Fibroblast of the aortic adventitia (primary cell): Measurements from ENCODE around the gene C2orf49. TPM values are rescaled to one million over a fixed set of nuclear protein-coding genes. Genes with fewer than 3 reads are reported as not detected.

ENCODE experiments used
- DNase-seq: peaks from one replicate; pipeline ENCODE4 v3.0.0-alpha.2; 2010; ENCODE audit warnings: low read depth
- H3K4me3 ChIP-seq: 2 replicates; pipeline ENCODE4 v1.5.1; 2011; ENCODE audit warnings: low read depth, mild to moderate bottlenecking, control low read depth, low read length, moderate library complexity
- CTCF ChIP-seq: IDR thresholded peaks from 2 replicates; pipeline ENCODE4 v1.5.1; 2011; ENCODE audit warnings: mild to moderate bottlenecking, low read length, control low read depth, inconsistent platforms; ENCODE audit not compliant: insufficient read depth
- total RNA-seq: library from RNA; depleted of rRNA; stranded (reverse); fragments of >200 nt; gene quantifications from 2 replicates; pipeline ENCODE4 v1.2.3, GENCODE V29; 2012; ENCODE audit warnings: low replicate concordance

C2orf49 gene
- total RNA-seq, 1 donor = 20.1 TPM

DNA sequence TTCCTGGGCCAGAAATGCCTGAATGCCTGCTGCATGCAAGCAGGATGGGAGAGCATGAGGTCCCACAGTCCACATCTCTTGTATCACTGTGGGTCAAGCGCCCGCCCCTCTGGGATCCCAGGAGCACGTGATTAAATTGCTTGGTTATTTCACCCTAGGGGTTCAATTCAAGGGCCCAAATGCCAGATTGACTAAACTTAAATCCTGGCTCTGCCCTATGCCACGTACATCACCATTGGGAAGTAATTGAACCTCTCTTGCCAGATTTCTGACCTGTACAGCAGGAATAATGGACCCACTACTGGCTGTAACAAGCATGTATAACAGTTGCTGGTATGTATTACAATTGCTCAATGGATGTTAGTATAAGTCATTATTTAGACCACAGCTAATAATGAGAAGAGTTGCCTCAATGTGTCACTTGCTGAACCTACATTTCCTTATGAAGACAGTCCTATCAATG lies 41.6 kb downstream of the C2orf49 start:
- H3K4me3 ChIP-seq = no peak overlapping the region
- no peak for TF ChIP-seq CTCF
- peak; percentile 70 for DNase-seq

DNA sequence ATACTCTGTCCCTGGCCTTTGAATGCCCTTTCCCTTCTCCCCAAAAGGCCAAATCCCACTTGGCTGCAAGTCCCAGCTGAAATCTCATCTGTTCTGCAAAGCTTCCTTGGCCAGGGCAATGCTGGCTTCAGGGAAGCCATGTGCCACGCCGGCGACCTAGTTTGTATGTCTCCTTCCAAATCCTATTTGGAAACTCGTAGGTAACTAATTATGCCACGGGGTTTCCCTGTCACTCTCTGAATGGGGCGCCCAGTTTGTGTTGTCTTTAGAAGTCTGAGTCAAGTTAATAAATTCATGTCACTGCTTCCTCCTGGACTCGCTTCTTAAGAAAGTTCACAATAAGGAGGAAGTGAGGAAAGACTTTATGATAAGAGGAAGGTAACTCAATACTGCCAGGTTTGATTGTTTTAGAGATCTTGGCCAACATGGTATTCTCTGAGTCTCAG lies 42.4 kb downstream of the C2orf49 start:
- no peak for TF ChIP-seq CTCF
- no peak overlapping the region for H3K4me3 ChIP-seq
- DNase-seq = no peak

DNA sequence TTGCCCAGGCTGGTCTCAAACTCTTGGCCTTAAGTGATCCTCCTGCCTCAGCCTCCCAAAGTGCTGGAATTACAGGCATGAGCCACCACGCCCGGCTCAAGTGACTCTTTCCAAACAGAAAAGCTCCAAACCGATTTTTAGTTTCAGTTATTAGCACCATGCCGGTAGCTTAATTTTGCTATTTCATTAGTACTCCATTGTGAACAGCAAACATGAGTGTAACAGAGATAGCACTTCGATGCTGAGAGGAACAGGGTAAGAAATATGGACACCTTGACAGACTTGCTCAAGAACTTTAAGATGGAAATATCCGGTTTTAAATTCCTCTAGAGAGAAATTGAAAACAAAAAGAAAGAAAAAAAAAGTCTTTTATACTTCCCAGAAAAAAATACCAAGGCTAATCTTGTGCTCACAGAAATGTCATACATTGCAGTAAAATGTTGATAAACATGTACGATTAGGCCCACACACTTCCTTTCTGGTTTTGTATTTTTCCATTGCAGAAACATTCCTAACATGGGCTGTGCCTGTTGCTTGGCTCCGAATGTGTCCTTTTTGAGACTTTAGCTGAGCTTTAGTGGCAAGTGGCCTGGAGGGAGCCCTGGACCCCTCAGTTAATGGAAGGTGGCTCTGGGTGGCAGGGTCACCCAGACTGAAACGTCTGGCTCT lies 43.2 kb downstream of the C2orf49 start:
- H3K4me3 ChIP-seq = no peak overlapping the region
- peak; percentile 80 for DNase-seq
- no peak for TF ChIP-seq CTCF

DNA sequence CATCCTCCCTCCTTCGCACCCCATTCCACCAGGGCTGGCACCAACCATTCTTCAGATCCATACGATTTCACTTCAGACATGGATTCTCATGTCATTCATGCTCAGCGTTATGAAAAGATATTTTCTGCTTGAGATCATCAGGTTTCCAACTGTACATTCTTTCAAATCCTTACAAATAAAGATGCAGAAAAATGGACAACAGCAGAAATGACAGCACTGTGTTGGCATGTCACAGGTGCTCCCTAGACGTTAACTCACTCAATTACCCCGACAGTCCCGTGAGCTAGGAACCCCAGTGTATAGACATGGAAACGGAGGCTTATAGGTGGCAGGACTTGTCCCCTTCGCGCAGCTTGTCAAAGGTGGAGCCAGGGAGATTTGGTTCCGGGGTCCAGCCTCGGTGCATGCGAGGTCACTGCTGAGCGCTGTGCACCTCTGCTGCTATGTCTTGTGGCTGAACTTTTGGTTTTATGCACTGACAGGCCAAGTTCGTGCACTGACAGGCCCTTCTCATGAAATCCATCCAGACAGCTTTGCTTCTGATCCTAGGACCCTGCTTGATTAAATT lies 43.8 kb downstream of the C2orf49 start:
- H3K4me3 ChIP-seq = no peak overlapping the region
- no peak for TF ChIP-seq CTCF
- DNase-seq = no peak

GRCh38 chr2:105382177-105382576 lies 44.8 kb downstream of the C2orf49 start:
- DNase-seq = no peak
- H3K4me3 ChIP-seq = no peak overlapping the region
- TF ChIP-seq CTCF = no peak

GRCh38 chr2:105383432-105384166 lies 46.3 kb downstream of the C2orf49 start:
- H3K4me3 ChIP-seq = no peak overlapping the region
- DNase-seq = no peak
- no peak for TF ChIP-seq CTCF
